ENCODE data around the gene CXorf65.
A peak's percentile ranks its signal among the peaks of the same experiment; 100 is the strongest.

The CXorf65 gene

DNA sequence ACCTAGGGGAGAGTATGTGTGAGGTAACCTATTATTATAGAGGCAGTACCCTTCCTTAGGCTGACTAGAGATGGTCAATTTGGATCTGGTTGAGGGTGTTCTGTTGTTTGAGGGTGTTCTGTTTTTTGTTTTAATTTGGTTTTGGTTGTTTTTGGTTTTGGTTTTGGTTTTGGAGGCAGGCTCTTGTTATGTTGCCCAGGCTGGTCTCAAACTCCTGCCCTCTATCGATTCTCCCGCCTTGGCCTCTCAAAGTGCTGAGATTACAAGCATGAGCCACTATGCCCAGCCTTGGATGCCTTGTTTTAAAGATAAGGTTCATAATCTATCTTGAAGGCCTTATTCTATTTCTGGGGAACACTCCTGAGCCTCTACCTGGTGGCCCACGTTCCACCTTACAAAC is 912 bp downstream of the CXorf65 start:
- peak; percentile 48 for DNase-seq

DNA sequence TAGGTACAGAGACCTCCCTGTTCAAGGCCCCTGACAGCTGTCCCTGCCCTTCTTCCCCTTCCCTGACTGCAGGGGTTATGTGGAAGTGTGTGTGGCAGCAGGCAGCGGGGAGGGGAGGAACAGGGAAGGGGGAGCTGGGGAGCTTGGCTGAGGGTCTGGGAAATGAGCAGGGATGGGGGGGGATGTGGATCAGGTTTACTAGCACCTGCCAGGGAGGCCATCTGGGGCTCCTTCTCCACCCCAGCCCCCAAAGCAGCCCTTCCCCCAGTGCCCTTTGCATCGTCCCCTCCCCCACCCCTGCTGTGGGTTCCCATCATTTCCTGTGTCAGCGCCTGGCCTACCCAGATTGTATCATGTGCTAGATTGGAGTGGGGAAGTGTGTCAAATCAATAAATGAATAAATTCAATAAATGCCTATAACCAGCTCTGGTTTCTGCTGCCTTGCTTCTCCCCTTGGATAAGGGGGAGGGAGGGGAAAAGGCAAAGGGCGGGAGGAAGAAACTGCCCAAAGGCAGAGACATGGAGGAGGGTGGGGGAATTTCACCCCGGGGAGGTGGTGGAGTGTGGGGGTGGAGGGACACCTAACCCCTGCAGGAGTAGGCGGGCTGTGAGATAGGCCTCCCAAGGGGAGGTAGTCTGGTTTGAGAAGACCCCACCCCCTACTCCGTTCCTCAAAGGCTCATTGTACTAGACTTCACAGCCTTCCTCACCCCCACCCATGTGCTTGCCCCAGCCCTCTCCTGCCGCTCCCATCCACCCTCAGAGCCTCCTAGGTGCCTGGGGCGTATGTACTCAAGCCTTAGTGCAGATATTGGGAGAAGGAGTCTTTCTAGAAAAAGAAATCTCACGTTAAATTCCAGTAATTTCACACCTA is 3.2 kb downstream of the CXorf65 start:
- DNase-seq: peak; percentile 94

DNA sequence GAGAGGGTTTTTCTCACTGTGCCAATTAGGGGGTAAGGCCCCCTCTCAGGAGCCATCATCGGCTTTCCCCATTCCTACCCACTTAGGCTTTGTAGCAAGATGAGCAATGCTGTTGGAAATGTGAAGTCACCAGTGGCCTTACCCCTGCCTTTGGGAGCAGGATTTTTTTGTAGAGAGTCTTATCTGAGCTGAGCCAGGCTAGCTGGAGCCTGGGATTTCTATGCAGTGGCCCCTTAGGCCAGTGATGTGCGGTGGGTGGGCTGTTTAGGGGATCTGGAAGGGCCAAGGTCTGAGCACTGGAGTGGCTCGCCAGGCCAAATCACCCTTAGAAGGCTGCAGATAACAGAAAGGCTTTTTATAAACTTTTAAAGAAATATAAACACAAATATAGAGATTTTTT is 4.2 kb downstream of the CXorf65 start:
- peak; percentile 68 for DNase-seq

DNA sequence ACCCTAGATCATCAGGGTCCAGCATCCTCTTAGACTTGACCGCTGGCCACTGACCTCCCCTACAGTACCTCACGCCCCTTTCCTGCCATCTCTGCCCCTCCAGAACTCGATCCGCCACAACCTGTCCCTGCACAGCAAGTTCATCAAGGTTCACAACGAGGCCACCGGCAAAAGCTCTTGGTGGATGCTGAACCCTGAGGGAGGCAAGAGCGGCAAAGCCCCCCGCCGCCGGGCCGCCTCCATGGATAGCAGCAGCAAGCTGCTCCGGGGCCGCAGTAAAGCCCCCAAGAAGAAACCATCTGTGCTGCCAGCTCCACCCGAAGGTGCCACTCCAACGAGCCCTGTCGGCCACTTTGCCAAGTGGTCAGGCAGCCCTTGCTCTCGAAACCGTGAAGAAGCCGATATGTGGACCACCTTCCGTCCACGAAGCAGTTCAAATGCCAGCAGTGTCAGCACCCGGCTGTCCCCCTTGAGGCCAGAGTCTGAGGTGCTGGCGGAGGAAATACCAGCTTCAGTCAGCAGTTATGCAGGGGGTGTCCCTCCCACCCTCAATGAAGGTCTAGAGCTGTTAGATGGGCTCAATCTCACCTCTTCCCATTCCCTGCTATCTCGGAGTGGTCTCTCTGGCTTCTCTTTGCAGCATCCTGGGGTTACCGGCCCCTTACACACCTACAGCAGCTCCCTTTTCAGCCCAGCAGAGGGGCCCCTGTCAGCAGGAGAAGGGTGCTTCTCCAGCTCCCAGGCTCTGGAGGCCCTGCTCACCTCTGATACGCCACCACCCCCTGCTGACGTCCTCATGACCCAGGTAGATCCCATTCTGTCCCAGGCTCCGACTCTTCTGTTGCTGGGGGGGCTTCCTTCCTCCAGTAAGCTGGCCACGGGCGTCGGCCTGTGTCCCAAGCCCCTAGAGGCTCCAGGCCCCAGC is 5.7 kb downstream of the CXorf65 start:
- peak; percentile 3 for DNase-seq

DNA sequence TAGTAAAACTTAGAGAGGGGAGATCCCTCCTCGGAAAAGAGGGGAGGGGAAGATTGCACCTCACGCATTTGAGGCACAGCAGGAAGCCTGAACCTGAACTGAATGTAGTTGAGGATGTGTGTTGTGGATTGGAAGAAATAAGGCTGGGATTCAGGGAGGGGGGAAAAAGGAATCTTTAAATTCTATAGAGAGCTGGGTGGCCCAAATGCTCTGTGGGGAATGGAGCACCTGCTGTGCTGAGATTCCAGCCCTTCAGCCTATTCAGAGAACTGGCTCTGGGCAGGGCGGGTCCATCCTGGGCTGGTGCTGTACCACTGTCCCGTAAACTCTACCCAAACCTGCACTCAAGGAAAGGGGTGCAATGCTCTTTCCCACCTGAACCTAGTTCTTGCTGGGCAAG is 6.8 kb downstream of the CXorf65 start:
- DNase-seq: no peak

DNA sequence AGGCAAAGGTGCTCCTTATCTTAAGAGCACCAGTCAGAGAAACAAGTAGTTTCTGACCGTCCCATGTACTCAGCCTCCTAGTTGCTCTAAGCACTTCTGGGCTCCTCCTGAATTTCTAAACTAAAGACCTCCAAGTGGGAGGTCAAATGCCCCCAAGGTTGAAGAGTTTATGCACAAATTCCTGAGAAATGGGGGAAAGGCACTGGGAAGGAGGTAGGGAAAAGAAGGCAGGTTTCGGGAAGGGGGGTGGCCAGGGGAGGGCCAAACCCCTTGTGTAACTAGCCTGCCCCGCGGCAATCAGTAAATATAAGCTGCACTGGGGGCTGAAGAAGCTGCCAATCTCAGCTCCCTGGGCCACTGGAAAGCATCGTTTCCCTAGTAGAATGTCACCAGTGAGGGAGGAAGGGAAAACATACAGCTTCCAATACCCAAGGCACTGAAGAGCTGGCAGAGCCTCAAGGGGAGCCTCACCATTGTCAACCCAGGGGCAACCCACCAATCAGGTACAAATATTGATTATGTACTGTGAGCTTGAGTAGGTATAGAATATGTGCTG is 7.5 kb downstream of the CXorf65 start:
- DNase-seq: no peak

DNA sequence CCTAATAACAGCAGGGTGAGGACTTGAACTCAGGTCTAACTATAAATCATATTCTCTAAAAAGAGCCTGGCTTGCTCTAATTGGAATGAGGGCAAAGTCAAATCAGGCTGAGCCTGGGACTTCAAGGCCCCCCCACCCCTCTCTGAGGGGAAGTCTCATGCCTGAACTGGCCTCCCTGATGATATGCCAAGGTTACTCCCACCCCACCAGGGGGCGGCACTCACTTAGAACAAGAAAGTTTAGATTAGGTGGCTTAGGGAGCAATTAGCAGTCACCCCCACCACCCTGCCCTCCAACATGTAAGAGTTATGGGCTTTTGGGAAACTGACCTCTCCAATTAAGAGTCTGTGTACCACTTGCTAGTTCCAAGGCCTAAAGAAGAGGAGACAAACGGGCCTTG is 8.2 kb downstream of the CXorf65 start:
- DNase-seq: peak; percentile 85

DNA sequence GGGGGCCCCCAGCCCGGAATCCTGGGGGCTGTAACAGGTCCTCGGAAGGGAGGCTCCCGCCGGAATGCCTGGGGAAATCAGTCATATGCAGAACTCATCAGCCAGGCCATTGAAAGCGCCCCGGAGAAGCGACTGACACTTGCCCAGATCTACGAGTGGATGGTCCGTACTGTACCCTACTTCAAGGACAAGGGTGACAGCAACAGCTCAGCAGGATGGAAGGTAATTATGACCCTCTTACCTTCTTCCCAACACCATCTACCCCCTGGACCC is 9.8 kb downstream of the CXorf65 start:
- DNase-seq: no peak

DNA sequence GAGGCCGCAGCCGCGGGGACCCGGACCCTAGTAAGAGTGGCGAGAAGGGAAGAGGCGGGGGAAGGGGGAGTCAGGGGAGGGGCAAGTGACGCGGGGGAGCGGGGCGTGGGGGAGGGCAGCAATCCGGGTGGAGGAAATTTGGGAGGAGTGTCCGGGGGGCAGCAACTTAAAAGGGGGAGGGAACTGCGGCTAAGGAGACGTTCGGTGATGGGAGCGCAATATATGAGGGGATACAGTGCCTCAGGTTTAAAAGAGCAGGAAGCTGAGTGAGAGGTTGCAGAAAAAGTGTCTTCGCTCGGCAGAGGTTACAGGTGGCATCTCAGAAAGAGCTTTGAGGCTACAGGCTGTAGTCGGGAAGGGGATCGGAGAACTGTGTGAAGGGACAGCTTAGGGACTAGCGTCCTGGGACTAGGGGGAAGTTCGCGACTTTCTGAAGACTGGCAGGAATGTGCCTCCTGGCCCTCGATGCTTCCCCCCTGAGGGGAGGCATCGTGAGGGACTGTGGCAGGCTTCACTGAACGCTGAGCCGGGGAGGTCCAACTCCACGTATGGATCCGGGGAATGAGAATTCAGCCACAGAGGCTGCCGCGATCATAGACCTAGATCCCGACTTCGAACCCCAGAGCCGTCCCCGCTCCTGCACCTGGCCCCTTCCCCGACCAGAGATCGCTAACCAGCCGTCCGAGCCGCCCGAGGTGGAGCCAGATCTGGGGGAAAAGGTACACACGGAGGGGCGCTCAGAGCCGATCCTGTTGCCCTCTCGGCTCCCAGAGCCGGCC is 10.4 kb downstream of the CXorf65 start:
- DNase-seq: peak; percentile 80

DNA sequence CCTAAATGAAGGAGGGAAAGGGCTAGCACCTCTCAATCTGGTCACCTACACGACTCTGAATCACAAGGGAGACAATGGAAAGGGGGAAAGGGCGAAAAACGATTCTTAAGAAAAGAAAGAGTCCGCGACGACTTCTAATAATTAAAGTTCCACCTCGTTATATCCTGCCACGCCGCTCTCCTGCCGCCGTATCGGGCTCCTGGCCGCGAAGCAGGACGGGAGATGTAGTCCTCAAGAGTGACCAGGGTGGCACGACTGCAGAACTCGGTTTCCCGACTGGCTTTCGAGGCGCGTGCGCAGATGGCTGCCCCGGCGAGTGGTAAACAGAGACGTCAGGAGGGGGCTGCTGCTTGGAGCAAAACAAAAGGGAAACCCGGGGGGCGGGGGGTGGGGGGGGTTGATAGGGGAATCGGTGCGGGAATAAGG is 11.0 kb downstream of the CXorf65 start, which contains the start of gene FOXO4:
Gene FOXO4 (plus strand): TSS at position 297 of the 426 bp plus-strand sequence. CDS start 678 bp downstream, outside the sequence.
- DNase-seq: peak; percentile 92

DNA sequence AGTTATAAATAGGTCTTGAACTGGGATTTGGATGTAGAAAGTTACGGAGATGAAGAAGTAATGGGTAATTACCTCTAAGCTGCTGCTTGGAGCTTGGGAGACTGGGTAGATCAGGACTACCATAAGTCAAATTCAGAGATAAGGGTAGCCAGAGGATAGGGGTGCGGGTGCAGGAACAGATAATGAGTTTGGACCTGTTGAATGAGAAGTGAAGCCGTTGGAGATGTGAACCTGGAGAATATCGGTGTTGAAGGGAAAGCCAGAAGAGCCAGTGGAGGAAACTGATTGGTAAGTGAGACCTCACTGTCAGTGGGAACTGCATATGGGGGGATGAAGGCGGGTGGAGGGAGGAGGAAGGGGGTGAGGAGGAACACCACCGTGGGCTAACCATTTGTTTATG is 11.5 kb downstream of the CXorf65 start:
- peak; percentile 38 for DNase-seq

DNA sequence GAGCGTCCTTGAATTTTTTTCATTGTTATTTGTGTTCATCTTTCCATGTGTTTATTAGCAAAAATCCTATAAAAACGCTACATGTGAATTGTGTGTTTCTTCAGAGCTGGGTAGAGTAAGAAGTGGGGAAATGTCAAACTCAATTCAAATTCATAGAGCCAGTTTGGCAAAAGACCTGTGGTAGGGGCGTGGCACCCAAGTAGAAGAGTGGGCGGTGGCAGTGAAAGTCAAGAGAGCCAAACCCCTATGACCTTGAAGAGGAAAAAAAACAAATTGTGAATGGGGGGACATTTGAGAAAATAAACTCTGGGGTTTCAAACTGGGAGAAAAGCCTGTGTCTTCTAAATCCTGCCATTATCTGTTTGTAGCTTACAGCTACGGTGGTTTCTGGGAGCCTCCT is 15.3 kb downstream of the CXorf65 start:
- DNase-seq: no peak

DNA sequence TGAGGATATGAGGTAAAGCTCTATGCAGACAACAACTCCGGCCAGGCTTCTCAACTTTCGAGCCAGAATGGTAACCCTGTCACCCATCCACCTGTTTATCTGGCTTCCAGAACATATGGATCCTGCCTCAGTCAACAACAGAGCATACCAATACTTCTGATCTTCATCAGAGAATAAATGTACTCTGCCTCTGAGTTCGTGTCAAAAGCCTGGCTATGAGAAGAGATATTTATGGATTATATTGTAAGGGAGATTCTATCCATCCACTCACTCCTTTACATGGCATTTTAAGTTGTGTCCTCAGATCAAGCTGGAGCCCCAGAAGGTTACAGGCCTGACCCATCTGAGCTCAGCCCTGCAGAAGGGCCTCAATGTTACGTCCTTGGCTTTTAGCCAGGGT is 20.6 kb downstream of the CXorf65 start:
- no peak for DNase-seq

DNA sequence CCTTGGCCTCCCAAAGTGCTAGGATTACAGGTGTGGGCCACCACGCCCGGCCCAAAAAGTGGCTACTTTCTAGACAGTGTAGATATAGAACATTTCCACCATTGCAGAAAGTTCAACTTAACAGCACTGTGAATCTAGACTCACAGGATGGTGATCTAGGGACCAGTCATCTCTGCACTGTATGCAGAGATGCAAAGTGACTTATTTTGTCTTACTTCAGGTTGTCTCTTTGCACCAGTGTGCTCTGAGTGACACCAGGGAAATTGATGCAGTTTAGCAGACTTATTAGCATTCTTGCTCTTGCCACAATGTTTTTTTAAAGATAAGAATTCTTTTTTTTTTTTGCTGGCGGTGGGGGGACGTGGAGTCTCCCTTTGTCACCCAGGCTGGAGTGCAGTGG is 23.7 kb downstream of the CXorf65 start:
- no peak for DNase-seq

DNA sequence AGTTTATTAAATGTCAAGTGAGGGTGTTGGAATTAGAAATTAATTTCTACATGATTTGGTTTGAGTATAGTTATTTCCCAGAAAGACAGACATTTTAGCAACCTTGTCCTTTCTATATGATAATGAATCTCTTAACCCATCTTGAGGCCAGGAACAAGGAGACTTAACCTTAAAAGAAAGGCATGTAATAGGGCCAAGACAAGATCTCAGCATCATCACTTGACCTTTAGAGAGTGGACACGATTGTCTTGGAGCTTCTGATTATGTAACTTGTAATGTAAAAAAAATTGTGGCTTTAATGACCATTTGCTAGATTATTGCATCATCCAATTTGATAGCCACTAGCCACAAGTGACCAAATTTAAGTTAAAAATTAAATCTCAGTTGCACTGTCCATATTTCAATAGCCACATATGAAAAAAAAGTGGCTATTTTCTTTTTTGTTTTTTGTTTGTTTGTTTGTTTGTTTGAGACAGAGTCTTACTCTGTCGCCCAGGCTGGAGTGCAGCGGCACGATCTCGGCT is 24.4 kb downstream of the CXorf65 start:
- peak; percentile 42 for DNase-seq

DNA sequence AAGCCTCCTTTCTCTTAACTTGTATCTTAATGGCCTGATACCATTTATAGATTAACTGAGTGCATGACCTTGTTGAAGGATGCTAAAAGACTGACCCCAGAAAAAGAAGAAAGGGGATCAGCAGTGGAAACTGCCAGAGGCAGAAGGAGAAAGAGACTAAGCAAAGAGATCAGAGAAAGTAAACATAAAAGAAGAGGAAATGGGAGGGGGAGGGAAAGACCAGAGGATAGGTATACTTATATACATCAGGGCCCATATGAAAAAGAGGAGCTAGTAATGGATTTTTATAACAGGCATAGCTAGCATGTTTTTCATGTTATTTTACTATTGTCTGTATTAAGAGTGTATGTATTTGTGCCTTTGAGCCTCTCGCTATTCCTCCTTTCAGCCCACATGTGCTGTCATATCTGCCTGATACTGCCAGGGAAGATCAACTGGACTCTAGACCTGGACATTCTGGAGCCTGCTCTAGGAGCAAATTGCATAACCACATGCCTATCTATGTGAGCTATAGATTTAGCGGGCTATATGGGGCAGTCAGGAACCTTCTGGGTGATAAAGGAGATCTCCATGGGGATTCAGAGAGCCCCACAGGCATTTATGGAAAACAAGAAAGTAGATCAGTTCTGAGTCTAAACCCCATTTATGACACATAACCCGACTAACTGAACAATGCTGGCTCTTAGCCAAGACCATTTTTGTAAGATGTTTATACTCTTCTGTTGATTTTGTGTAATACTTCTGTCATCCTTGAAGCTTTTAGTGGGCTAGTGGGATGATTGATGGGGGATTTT is 25.0 kb downstream of the CXorf65 start:
- peak; percentile 52 for DNase-seq

DNA sequence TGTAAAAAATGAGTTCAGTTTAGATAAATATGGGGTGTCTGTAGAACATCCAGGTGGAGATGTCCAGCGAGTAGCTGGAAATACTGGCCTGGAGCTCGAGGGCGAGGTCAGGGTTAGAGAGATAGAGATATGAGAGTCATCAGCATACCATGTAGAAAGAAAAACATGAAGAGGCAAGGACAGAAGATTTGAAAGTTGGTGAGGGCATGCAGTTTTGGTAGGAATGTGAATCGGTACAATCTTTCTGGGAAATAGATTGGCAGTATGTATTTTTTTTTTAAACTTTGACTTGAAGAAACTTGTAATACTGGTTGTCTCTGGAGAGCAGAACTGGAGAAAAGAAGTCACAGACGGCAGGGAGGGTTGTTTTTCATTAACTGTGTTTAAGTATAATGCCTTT is 36.0 kb downstream of the CXorf65 start:
- no peak for DNase-seq

DNA sequence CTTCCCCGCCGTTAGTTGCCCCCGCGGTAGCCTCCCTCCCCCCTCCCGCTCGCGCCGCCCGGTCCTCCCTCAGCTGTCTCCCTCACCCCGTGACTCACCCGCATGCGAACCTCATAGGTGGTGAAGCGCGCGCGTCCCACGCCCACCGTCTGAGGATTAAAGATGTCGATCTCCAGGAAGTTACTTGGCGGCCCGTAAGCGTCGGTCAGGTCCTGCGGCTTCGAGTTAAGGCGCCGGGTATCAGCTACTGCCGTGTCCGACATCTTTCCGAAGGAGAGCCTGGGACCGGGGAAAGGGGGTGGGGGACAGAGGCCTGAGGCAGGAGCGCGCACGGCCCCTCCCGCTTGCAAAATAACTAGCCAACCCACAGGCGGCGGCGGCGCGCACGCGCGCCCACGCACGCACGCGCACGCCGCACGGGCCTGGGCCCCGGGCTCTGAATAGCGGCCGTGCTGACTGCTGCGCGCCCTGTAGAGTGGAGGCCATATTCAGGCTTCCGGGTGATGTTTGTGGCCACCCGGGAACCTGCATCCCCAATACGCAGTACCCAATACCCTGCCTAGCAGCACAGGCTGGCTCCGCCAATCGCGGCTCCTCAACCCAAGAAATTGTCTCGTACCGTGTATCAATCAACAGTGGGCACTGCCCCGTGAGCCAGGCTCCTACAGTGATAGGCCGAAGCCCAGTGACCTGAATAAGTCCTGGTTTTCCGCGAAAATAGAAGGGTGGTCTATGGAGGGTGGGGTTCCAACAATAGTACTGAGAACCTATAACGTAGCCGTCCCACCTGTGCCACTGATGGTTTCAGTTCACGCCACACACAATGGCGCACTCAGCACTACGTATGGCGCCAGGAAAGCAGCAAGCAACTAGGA is 38.3 kb downstream of the CXorf65 start, which contains the start of gene SNX12:
Gene SNX12 (minus strand): TSS at position 291 of the 875 bp plus-strand sequence. CDS start 28 bp downstream, at position 263.
- peak; percentile 95 for DNase-seq

DNA sequence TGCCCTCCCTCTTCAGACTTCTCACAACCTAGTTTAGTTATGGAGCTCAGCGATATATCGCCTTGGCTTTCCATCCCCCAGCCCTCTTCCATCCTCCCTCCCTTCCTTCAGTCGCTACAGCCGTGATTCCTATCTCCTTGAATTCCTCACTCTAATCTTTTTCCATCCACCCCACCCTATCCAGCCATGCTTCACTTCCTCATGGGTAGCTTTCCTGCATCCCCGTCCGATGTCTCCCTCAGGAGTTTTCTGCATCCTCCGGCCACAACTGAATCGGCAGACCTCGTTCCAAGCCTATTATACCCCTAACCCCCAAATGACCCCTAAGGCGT is 38.9 kb downstream of the CXorf65 start:
- no peak for DNase-seq

DNA sequence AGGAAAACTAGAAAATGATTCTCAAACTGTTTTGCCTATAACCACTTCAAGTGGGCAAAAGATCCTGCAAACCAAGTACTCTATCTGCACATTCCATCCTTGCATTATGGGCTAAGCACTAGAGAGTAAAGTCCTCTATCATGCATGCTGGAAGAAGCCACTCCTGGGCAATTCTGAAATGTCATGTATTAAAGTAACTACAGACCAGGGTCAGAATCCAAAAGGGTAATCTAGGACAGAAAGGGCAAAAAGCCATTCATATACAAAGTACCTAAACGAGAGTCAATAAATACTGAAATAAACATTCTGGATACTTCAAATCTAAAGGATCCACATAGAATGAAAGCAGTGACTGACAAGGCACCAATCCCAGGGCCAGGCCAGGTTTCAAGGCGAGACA is 39.5 kb downstream of the CXorf65 start:
- no peak for DNase-seq

DNA sequence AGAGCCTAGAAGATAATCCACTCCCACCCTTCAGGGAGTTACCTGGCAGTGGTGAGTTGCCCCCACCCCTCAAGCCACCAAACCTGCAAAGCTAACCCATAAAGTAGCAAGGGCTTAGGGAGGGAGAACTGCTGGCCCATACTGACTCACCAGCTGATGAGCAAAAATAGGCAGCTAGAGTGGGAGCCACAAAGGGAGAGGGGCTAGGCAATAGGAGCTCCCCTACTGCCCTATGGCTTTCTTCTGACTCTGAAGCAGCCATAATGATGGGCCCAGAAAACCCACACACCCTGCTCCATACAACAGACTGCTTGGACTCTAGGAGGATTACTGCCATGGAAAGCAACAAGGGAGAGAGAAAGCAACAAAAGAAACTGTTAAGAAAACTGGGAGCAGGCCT is 46.4 kb downstream of the CXorf65 start:
- no peak for DNase-seq

Measured in OCI-M1 (cell line).